Gastrocnemius medialis (tissue), 4 donors: Measurements from ENCODE around the gene HSPA2. TPM values are rescaled to one million over a fixed set of nuclear protein-coding genes. Genes with fewer than 3 reads are reported as not detected.

Experiments used
- ATAC-seq, 2 donors: fragments of 150-250 bp; one replicate each; pipeline ENCODE4 v1.9.1; 2016
- DNase-seq, 2 donors: peaks; one replicate each; pipeline ENCODE4 v3.0.0-alpha.2; 2019
- H3K27ac ChIP-seq, 4 donors: fragments of 200-600 bp; sonication (generic); 1 replicate in 1 of 4; 2 replicates in 3 of 4; pipeline ENCODE4 v1.5.1; 2016 to 2018; ENCODE audit warnings: mild to moderate bottlenecking in 2 of 4, moderate library complexity in 1 of 4
- H3K27me3 ChIP-seq, 3 donors: fragments of 200-600 bp; sonication (generic) in 2 of 3; 1 replicate in 1 of 3; 2 replicates in 2 of 3; pipeline versions ENCODE4 v1.5.1 to v1.6.0; 2016 to 2019; ENCODE audit warnings: mild to moderate bottlenecking in 1 of 3, moderate library complexity in 1 of 3
- H3K36me3 ChIP-seq, 2 donors: fragments of 200-600 bp; sonication (generic) in 1 of 2; one replicate each; pipeline ENCODE4 v1.5.1; 2017 to 2018
- H3K4me1 ChIP-seq, 2 donors: fragments of 200-600 bp; sonication (generic) in 1 of 2; one replicate each; pipeline ENCODE4 v1.5.1; 2016 to 2017; ENCODE audit warnings: mild to moderate bottlenecking in 2 of 2
- H3K4me3 ChIP-seq, 4 donors: fragments of 200-600 bp; sonication (generic) in 3 of 4; 1 replicate in 1 of 4; 2 replicates in 3 of 4; pipeline ENCODE4 v1.5.1; 2016 to 2019; ENCODE audit warnings: mild to moderate bottlenecking in 2 of 4
- H3K9me3 ChIP-seq, 3 donors: fragments of 200-600 bp; sonication (generic) in 2 of 3; 1 replicate in 1 of 3; 2 replicates in 2 of 3; pipeline ENCODE4 v1.5.1; 2016 to 2019
- POLR2A ChIP-seq, 2 donors: fragments of 450-650 bp; IDR thresholded peaks; one replicate each; pipeline ENCODE4 v1.6.1; 2017; ENCODE audit warnings: antibody characterized with exemption in 2 of 2, mild to moderate bottlenecking in 2 of 2, moderate library complexity in 2 of 2
- in situ Hi-C, 4 donors: fragments of 200-750 bp; cut with MboI; loops; one replicate each; pipeline versions ENCODE4 v1.15.0 to v1.8.0; 2017; ENCODE audit warnings: low sequenced_read_pairs in 4 of 4
- intact Hi-C: fragments of 100-400 bp; cut with DNase I; formaldehyde crosslinking; loops from one replicate; pipeline ENCODE4 v1.15.1; 2023; ENCODE audit warnings: low total_unique reads
- total RNA-seq, 4 donors: library from RNA; depleted of rRNA; stranded (reverse); fragments of >200 nt; gene quantifications; one replicate each; pipeline versions ENCODE4 v1.1.0 to v1.2.3, GENCODE V29; 2016
- TF ChIP-seq, protein P1 (sequence below), 5 experiments: fragments of 450-650 bp in 3 of 5; fragments of 200-600 bp in 2 of 5; sonication (generic) in 2 of 5; IDR thresholded peaks in 4 of 5; conservative IDR thresholded peaks in 1 of 5; 1 replicate in 4 of 5; 2 replicates in 1 of 5; pipeline ENCODE4 v1.5.1; 2016 to 2019; ENCODE audit warnings: antibody characterized with exemption in 5 of 5, mild to moderate bottlenecking in 3 of 5, moderate library complexity in 3 of 5

The HSPA2 gene
- total RNA-seq, 4 donors from 2014 or later = 69.6 to 113 (median 96.4) TPM

DNA sequence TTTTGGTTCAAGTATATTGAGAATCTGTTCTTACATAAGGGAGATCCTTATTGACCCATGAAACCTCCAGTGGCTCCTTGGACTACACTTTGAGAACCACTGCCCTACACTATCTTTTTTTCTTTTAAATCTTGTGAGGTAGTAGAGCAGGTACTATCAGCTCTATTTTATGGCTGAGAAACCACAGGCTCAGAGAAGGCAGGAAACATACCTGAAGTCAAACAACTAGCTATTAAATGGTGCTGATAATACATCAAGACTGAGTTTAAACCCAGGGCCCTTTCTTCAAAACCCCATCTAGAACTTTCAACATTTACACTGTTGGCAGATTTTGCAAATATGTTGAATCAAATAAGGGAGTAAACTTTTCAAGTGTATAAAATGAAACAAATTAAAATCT is 43.8 kb upstream of the HSPA2 start:
- intact Hi-C loops = no loop called here
- H3K4me1 ChIP-seq = peaks cover 34% of the 10 kb centered on the region in 2 donors

DNA sequence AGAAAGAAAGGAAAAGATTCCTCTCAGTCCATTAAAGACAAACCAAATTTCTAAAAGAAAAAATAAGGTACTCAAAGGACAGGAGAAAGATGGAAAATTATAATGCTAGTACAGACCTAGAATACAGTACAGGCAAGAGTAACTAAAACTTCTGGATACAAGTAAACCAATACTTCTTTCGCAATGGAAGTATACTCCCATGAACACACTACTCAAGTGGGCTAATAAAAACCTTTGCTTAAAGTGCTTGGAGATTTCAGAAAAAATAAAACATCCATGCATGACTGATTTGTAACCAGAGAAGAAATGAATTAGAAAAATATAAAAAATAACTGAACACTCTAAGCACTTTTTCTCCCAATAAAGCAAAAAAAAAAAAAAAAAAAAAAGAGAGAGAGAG is 40.5 kb upstream of the HSPA2 start:
- in situ Hi-C loops = no loop called here
- H3K4me1 ChIP-seq = peaks cover 43 to 45% of the 10 kb centered on the region in 2 donors
- no peak for TF ChIP-seq POLR2A (IDR thresholded peaks at IDR 0.05)
- TF ChIP-seq, protein P1, sequence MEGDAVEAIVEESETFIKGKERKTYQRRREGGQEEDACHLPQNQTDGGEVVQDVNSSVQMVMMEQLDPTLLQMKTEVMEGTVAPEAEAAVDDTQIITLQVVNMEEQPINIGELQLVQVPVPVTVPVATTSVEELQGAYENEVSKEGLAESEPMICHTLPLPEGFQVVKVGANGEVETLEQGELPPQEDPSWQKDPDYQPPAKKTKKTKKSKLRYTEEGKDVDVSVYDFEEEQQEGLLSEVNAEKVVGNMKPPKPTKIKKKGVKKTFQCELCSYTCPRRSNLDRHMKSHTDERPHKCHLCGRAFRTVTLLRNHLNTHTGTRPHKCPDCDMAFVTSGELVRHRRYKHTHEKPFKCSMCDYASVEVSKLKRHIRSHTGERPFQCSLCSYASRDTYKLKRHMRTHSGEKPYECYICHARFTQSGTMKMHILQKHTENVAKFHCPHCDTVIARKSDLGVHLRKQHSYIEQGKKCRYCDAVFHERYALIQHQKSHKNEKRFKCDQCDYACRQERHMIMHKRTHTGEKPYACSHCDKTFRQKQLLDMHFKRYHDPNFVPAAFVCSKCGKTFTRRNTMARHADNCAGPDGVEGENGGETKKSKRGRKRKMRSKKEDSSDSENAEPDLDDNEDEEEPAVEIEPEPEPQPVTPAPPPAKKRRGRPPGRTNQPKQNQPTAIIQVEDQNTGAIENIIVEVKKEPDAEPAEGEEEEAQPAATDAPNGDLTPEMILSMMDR (IDR thresholded peaks at IDR 0.05 in 4 of 5, conservative IDR thresholded peaks at IDR 0.05 in 1 of 5) = no peak
- no peak overlapping the region for H3K4me3 ChIP-seq
- no peak for ATAC-seq
- no peaks in the 10 kb centered on the region for H3K9me3 ChIP-seq
- peaks cover 0 to 4% of the 10 kb centered on the region in 2 donors for H3K36me3 ChIP-seq
- peak overlapping the region; percentile 97 to 99 (median 98) for H3K27ac ChIP-seq
- no peaks in the 10 kb centered on the region for H3K27me3 ChIP-seq
- DNase-seq = no peak
- intact Hi-C loops = loop anchor here (5.0 to 10.0 kb wide), 3 partner anchors 278 to 858 kb away; partner anchors contain the start of genes CHURC1 and WDR89

More for the DNA sequence above, 43.8 kb upstream of the HSPA2 start:
- DNase-seq = no peak
- H3K9me3 ChIP-seq = no peaks in the 10 kb centered on the region
- no peak overlapping the region for H3K4me3 ChIP-seq
- ATAC-seq = no peak
- H3K27me3 ChIP-seq = no peaks in the 10 kb centered on the region
- in situ Hi-C loops = no loop called here
- TF ChIP-seq, protein P1 (IDR thresholded peaks at IDR 0.05 in 4 of 5, conservative IDR thresholded peaks at IDR 0.05 in 1 of 5) = no peak
- TF ChIP-seq POLR2A (IDR thresholded peaks at IDR 0.05) = no peak
- H3K27ac ChIP-seq = peak overlapping the region in 1 of 4 donors; percentile 15
- peaks cover 0 to 4% of the 10 kb centered on the region in 2 donors for H3K36me3 ChIP-seq

DNA sequence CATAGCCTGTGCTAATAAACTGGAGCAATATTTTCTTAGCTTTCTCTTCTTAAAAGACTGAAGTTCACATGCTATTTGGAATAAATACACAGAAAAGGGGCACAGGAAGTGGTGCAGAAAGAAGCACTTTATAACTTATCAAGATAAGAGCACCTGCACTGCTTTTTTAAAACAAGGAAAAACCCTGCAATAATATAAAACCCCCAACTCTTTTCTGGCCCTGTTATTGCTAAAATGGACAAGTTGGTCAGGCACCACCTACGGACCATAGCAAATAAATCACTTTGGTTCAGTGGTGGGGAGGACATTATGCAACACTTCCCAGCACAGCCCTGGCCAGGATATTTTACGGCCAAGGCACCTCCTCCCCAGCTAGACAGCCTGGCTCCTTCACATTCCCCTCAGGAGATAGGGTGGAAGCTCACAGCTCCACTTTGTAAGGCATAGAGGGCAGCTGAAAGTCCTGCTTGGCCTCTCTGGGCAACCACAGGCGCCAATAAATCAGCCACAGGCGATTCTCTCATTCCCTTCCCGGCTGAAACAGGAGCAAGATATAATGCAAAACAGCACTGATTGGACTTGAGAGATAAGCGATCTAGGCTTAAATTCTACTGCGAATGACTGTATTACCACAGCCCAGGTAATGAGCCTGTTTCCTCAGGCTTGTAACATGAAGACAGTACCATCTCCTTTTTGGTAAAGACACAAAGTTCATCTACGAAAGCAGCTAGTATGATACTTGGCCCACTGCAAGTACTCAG is 39.0 kb upstream of the HSPA2 start:
- Histone ChIP-seq H3K4me3 (peak overlapping the region; percentile 75 to 94 (median 86)), H3K36me3 (no peaks in the 10 kb centered on the region), H3K4me1 (peaks cover 47 to 54% of the 10 kb centered on the region in 2 donors), H3K27me3 (no peaks in the 10 kb centered on the region), H3K9me3 (no peaks in the 10 kb centered on the region), H3K27ac (peak overlapping the region; percentile 97 to 99 (median 98))
- peak; percentile 26 to 47 for TF ChIP-seq POLR2A (IDR thresholded peaks at IDR 0.05)
- TF ChIP-seq, protein P1 (IDR thresholded peaks at IDR 0.05 in 4 of 5, conservative IDR thresholded peaks at IDR 0.05 in 1 of 5) = peak in 1 of 5 experiments; percentile 3
- intact Hi-C loops (loop anchor here (5.0 to 10.0 kb wide), 3 partner anchors 279 to 859 kb away; partner anchors contain the start of genes CHURC1 and WDR89), in situ Hi-C loops (no loop called here)
- peak; percentile 58 to 82 for DNase-seq
- peak; percentile 20 to 26 for ATAC-seq

DNA sequence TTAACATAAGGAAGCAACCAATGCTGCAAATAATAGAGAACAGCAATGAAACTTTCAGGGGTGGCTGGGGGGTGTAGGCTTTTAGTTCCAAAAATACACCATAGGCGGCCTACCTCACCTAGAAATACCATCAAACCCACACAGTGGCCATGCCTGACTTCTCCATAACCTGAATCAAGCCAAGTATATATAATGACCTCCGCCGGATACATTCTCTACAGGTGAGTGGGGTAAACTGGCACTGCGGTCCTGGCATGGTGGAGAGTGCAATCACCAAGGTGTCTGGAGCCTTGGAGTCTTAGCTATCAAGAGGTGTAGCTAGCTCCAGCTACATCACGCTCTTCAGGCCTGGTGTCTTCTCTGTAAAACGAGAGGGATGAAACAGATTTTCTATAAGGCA is 38.1 kb upstream of the HSPA2 start:
- ATAC-seq = no peak
- intact Hi-C loops = loop anchor here (5.0 to 10.0 kb wide), 3 partner anchors 280 to 860 kb away; partner anchors contain the start of genes CHURC1 and WDR89
- DNase-seq = no peak
- Histone ChIP-seq H3K36me3 (no peaks in the 10 kb centered on the region), H3K27ac (peak overlapping the region; percentile 97 to 99 (median 98)), H3K27me3 (no peaks in the 10 kb centered on the region), H3K9me3 (no peaks in the 10 kb centered on the region), H3K4me3 (peak overlapping the region; percentile 75 to 94 (median 86)), H3K4me1 (peaks cover 55 to 56% of the 10 kb centered on the region in 2 donors)
- TF ChIP-seq, protein P1 (IDR thresholded peaks at IDR 0.05 in 4 of 5, conservative IDR thresholded peaks at IDR 0.05 in 1 of 5) = no peak
- TF ChIP-seq POLR2A (IDR thresholded peaks at IDR 0.05) = no peak
- in situ Hi-C loops = no loop called here
